Embryonic facial prominence (tissue), 1 donor: Measurements from ENCODE around the gene ZNF646.

Source experiments
- DNase-seq: peaks from one replicate; pipeline ENCODE4 v3.0.0-alpha.2; 2016; ENCODE audit errors: extremely low spot score

ZNF646 gene

GRCh38 chr16:31063843-31064611 is 10.2 kb upstream of the ZNF646 start:
- DNase-seq = no peak

DNA sequence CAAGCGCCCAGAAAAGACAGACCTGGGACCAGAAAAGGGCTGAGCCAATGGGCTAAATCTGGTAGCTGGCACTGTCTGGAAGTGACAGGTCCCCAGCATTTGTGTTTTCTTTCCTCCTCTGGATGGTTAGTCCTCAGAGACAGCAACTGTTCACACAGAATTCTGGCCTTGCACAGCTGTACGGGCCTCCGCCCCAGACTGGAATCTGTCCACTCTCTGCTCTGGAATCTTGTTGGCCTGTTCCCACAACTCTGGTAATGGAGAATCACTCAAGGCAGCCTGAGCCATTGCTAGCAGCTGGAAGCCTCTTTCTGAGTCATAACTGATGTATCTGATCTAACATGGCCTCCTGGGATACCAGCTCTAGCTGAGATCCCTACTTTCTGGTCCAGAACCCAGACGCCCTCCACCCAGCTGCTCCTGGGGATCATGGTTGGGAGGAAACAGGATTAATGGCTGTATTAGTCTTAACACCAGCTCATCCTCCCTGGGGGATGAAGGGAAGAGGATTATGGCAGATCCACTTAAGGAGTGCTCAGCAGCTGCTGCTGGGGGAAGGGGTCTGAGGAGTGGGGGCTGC is 9.2 kb upstream of the ZNF646 start:
- DNase-seq = no peak

- no peak for DNase-seq
Measured at GRCh38 chr16:31067342-31067741, 6.9 kb upstream of the ZNF646 start.

DNA sequence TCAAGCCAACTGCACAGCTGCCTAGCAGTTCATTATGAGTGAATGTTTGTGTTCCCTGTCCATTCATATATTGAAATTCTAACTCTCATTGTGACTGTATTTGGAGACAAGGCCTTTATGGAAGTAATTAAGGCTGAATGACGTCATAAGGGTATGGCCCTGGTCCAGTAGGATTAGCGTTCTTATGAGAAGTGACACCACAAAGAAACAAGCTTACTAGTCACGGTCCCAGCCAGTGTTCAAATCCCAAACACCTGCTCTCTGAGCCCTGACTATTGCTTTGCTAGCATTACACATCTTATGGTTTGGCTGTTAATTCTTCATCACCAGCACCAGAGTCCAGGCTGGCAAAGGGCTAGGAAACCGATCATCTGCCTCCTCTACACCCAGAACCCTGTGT is 2.4 kb upstream of the ZNF646 start:
- DNase-seq = no peak

- no peak for DNase-seq
Measured at GRCh38 chr16:31072540-31073141, 1.6 kb upstream of the ZNF646 start.

- peak; percentile 89 for DNase-seq
Measured at GRCh38 chr16:31073142-31073969, 866 bp upstream of the ZNF646 start.

DNA sequence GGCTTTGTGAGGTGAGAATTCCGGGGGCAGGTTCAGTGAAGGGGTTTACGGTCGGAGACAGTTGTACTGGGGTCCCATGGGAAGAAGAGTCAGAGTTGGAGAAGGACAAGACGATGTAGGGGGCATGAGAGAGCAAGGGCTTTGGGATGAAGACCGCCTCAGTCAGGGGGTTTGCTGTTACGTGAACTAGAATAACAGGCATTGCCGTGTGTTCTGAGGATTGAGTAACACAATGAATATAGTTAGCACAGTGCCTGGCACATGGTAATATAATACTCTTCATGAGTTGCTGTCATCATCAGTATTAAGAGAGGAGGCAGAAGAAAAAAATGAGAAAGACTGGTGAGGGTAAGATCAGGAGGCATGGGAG is 577 bp downstream of the ZNF646 start:
- no peak for DNase-seq

DNA sequence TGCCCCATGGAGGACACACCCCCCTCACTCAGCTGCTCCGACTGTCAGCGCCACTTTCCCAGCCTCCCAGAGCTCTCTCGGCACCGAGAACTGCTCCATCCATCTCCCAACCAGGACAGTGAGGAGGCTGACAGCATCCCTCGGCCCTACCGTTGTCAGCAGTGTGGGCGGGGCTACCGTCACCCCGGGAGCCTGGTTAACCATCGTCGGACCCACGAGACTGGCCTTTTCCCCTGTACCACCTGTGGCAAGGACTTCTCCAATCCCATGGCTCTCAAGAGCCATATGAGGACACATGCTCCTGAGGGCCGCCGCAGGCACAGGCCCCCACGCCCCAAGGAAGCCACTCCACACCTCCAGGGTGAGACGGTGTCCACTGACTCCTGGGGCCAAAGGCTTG is 2.1 kb downstream of the ZNF646 start:
- no peak for DNase-seq

- no peak for DNase-seq
Measured at GRCh38 chr16:31077024-31077423, 2.8 kb downstream of the ZNF646 start.

DNA sequence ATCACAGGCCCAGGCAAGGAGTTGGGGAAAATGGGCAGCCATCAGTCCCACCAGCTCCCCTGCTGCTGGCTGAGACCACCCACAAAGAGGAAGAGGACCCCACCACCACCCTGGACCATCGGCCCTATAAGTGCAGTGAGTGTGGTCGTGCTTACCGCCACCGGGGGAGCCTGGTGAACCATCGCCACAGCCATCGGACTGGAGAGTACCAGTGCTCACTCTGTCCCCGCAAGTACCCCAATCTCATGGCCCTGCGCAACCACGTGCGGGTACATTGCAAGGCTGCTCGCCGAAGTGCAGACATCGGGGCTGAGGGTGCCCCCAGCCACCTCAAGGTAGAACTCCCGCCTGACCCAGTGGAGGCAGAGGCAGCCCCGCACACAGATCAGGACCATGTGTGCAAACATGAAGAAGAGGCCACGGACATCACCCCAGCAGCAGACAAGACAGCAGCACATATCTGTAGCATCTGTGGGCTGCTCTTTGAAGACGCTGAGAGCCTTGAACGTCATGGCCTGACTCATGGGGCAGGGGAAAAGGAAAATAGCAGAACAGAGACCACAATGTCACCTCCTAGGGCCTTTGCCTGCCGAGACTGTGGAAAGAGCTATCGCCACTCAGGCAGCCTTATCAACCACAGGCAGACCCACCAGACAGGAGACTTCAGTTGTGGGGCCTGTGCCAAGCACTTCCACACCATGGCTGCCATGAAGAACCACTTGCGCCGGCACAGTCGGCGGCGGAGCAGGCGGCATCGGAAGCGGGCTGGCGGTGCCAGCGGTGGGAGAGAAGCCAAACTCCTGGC is 3.6 kb downstream of the ZNF646 start:
- no peak for DNase-seq

DNA sequence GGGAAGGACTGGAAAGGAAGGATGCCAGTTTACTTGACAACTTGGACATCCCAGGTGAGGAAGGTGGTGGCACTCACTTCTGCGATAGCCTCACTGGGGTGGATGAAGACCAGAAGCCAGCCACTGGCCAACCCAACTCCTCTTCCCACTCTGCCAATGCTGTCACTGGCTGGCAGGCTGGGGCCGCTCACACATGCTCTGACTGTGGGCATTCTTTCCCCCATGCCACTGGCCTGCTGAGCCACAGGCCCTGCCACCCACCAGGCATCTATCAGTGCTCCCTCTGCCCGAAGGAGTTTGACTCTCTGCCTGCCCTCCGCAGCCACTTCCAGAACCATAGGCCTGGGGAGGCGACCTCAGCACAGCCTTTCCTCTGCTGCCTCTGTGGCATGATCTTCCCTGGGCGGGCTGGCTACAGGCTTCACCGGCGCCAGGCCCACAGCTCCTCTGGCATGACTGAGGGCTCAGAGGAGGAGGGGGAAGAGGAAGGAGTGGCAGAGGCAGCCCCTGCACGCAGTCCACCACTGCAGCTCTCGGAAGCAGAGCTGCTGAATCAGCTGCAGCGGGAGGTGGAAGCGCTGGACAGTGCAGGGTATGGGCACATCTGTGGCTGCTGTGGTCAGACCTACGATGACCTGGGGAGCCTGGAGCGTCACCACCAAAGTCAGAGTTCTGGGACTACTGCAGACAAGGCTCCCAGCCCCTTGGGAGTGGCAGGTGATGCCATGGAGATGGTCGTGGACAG is 4.5 kb downstream of the ZNF646 start:
- no peak for DNase-seq

DNA sequence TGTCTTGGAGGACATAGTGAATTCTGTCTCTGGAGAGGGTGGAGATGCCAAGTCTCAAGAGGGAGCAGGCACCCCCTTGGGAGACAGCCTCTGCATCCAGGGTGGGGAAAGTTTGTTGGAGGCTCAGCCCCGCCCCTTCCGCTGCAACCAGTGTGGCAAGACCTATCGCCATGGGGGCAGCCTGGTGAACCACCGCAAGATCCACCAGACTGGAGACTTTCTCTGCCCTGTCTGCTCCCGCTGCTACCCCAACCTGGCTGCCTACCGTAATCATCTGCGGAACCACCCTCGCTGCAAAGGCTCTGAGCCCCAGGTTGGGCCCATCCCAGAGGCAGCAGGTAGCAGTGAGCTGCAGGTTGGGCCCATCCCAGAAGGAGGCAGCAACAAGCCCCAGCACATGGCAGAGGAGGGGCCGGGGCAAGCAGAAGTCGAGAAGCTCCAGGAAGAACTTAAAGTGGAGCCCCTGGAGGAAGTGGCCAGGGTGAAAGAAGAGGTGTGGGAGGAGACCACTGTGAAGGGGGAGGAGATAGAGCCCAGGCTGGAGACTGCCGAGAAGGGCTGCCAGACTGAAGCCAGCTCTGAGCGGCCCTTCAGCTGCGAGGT is 5.2 kb downstream of the ZNF646 start:
- no peak for DNase-seq

DNA sequence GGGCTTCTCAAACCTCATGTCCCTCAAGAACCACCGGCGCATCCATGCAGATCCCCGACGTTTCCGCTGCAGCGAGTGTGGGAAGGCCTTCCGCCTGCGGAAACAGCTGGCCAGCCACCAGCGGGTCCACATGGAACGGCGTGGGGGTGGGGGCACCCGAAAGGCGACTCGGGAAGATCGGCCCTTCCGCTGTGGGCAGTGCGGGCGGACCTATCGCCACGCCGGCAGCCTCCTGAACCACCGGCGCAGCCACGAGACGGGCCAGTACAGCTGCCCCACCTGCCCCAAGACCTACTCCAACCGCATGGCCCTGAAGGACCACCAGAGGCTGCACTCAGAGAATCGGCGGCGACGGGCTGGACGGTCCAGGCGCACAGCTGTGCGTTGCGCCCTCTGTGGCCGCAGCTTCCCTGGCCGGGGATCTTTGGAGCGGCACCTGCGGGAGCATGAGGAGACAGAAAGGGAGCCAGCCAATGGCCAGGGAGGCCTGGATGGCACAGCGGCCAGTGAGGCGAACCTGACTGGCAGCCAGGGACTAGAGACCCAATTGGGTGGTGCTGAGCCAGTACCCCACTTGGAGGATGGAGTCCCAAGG is 5.9 kb downstream of the ZNF646 start:
- no peak for DNase-seq

DNA sequence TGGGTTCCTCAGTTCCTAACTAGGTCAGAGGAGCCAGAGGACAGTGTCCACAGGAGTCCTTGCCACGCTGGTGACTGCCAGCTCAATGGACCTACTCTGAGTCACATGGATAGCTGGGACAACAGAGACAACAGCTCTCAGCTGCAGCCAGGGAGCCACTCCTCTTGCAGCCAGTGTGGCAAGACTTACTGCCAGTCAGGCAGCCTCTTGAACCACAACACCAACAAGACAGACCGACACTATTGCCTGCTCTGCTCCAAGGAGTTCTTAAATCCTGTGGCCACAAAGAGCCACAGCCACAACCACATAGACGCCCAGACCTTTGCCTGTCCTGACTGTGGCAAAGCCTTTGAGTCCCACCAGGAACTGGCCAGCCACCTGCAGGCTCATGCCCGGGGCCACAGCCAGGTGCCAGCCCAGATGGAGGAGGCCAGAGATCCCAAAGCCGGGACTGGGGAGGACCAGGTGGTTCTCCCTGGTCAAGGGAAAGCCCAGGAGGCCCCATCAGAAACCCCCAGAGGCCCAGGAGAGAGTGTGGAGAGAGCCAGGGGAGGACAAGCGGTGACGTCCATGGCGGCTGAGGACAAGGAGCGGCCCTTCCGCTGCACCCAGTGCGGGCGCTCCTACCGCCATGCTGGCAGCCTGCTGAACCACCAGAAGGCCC is 6.7 kb downstream of the ZNF646 start:
- no peak for DNase-seq

- DNase-seq = no peak
Measured at GRCh38 chr16:31081428-31082351, 7.5 kb downstream of the ZNF646 start.

DNA sequence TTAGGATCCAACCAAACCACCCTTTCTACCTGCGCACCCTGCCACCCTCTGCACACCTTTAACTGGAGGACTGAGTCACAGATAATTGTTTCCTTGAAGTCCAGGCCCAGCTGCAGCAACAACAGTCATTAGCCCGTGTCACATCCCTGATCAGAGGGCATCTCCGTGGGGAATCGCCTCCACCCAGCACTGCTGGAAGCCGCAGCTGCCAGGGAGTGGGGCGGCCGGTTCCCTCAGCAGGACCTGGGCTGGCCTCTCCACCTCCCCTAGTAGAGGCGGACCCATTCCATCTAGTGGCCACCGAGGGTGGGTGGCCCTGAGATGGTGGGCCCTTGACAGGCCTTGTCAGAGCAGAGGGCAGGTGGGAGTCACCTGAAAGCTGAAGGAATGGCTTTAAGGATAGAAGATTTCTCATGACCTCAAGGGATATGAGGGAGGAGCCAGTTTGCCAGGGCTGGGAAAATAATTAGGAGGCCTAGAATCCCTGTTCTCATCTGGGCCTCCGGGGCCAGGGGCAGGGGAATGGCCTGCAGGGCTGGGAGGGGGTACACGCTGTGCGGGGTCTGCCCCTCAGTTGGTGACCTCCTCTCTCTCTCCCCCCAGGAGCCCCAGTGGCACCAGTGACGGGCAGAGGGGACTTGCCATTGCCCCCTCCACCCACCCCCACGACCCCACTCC is 8.3 kb downstream of the ZNF646 start:
- no peak for DNase-seq

GRCh38 chr16:31083081-31083480 is 8.9 kb downstream of the ZNF646 start:
- no peak for DNase-seq

DNA sequence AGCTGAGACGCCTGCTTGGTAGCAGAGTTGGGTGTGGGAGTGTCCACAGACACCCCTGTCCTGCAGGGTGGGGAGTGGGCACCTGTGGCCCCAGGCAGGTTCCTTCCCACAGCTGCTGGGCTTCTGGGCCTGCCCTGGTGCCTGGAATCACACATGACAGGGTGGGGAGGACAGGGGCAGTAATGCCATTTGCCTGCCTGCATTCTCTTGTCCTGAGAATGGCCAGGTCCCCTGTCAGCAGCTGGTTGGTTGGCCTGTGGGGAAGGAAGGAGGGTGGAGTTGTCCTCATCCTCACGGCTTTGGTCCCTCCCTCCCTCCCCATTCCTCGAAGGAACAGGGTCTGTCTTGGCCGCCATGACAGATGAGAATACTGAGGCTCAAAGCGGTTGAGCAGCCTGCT is 9.3 kb downstream of the ZNF646 start:
- DNase-seq = no peak
